HL-60 (cell line): ENCODE results near the gene MACROD2.

Experiments
- DNase-seq, 2 experiments: peaks; one replicate each; pipeline ENCODE4 v3.0.0-alpha.2; 2010 to 2020; ENCODE audit warnings: low read depth in 1 of 2, low spot score in 1 of 2
- H3K27ac ChIP-seq: fragments of 250-450 bp; sonication (Bioruptor Pico); replicated peaks from 2 replicates; pipeline ENCODE4 v1.5.1; 2020; ENCODE audit warnings: mild to moderate bottlenecking, moderate library complexity
- H3K27me3 ChIP-seq: fragments of 250-450 bp; sonication (Bioruptor Pico); 2 replicates; pipeline ENCODE4 v1.5.1; 2021; ENCODE audit warnings: mild to moderate bottlenecking, moderate library complexity; ENCODE audit not compliant: insufficient read depth, poor library complexity, severe bottlenecking
- H3K4me3 ChIP-seq: replicated peaks from 2 replicates; pipeline ENCODE4 v1.5.1; 2011; ENCODE audit warnings: mild to moderate bottlenecking, control low read depth, low read length; ENCODE audit not compliant: insufficient read depth
- CTCF ChIP-seq: IDR thresholded peaks from one replicate; pipeline ENCODE4 v1.5.1; 2011; ENCODE audit warnings: low read length, control low read depth, inconsistent platforms; ENCODE audit not compliant: insufficient read depth
- GABPA ChIP-seq: IDR thresholded peaks from 2 replicates; pipeline ENCODE4 v1.6.1; 2012; ENCODE audit warnings: low read depth
- POLR2AphosphoS5 ChIP-seq: IDR thresholded peaks from 2 replicates; pipeline ENCODE4 v1.6.1; 2012; ENCODE audit warnings: low read depth
- REST ChIP-seq: IDR thresholded peaks from 2 replicates; pipeline ENCODE4 v1.6.1; 2012; ENCODE audit warnings: low read depth; ENCODE audit not compliant: insufficient replicate concordance
- SPI1 ChIP-seq: IDR thresholded peaks from 2 replicates; pipeline ENCODE4 v1.6.1; 2012; ENCODE audit warnings: low read depth, mild to moderate bottlenecking, borderline replicate concordance

MACROD2 gene

GRCh38 chr20:15155848-15156401 is 1160.6 kb downstream of the MACROD2 start:
- Histone ChIP-seq H3K27ac (no peak overlapping the region), H3K27me3 (no peaks in the 10 kb centered on the region), H3K4me3 (no peak overlapping the region)
- DNase-seq = no peak
- no peak for TF ChIP-seq POLR2AphosphoS5
- TF ChIP-seq GABPA = no peak
- TF ChIP-seq CTCF = no peak
- no peak for TF ChIP-seq SPI1
- no peak for TF ChIP-seq REST

GRCh38 chr20:15158533-15158932 is 1163.2 kb downstream of the MACROD2 start:
- no peak for TF ChIP-seq SPI1
- no peak for TF ChIP-seq CTCF
- no peak for TF ChIP-seq REST
- TF ChIP-seq GABPA = no peak
- no peak for TF ChIP-seq POLR2AphosphoS5
- no peak for DNase-seq
- Histone ChIP-seq H3K4me3 (no peak overlapping the region), H3K27me3 (no peaks in the 10 kb centered on the region), H3K27ac (no peak overlapping the region)

GRCh38 chr20:15162079-15162647 is 1166.8 kb downstream of the MACROD2 start:
- Histone ChIP-seq H3K27ac (no peak overlapping the region), H3K4me3 (no peak overlapping the region), H3K27me3 (no peaks in the 10 kb centered on the region)
- no peak for DNase-seq
- no peak for TF ChIP-seq POLR2AphosphoS5
- no peak for TF ChIP-seq SPI1
- TF ChIP-seq CTCF = no peak
- no peak for TF ChIP-seq GABPA
- TF ChIP-seq REST = no peak
